H1 (cell line): Measurements from ENCODE around the gene TMEM187.

Experiments used
- CBX8 ChIP-seq: fragments of 300-800, 300-1000 bp; sonication (generic); IDR thresholded peaks from 2 replicates; pipeline ENCODE4 v1.7.1; 2016; ENCODE audit warnings: low read depth, low read length, borderline replicate concordance
- CREB1 ChIP-seq: IDR thresholded peaks from 2 replicates; pipeline ENCODE4 v1.6.1; 2012; ENCODE audit warnings: inconsistent platforms
- EZH2 ChIP-seq: fragments of 200-600 bp; sonication (generic); IDR thresholded peaks from 2 replicates; pipeline ENCODE4 v1.7.1; 2012; ENCODE audit warnings: low read depth, mild to moderate bottlenecking, moderate library complexity, low read length, inconsistent platforms; ENCODE audit not compliant: severe bottlenecking
- GTF2F1 ChIP-seq: IDR thresholded peaks from 2 replicates; pipeline ENCODE4 v1.6.1; 2012; ENCODE audit warnings: low read depth, low read length, improper control_type of control experiment, borderline replicate concordance
- NANOG ChIP-seq: IDR thresholded peaks from 2 replicates; pipeline ENCODE4 v1.6.1; 2011; ENCODE audit warnings: low read length, low read depth, mild to moderate bottlenecking, inconsistent platforms; ENCODE audit not compliant: insufficient read depth, poor library complexity, severe bottlenecking
- POLR2A ChIP-seq, 2 experiments: IDR thresholded peaks; 1 replicate in 1 of 2; 2 replicates in 1 of 2; pipeline ENCODE4 v1.6.1; 2011; ENCODE audit warnings: low read depth in 2 of 2, low read length in 2 of 2, mild to moderate bottlenecking in 2 of 2; ENCODE audit errors: control extremely low read depth in 1 of 2
- POU5F1 ChIP-seq: IDR thresholded peaks from 2 replicates; pipeline ENCODE4 v1.6.1; 2011; ENCODE audit warnings: low read depth, mild to moderate bottlenecking, low read length, moderate library complexity
- TF ChIP-seq, protein P1 (sequence below), 3 experiments: IDR thresholded peaks; 1 replicate in 2 of 3; 2 replicates in 1 of 3; pipeline versions ENCODE4 v1.5.1 to v1.6.1; 2011; ENCODE audit warnings: low read length in 3 of 3, mild to moderate bottlenecking in 3 of 3, inconsistent platforms in 2 of 3, low read depth in 1 of 3, moderate library complexity in 1 of 3; ENCODE audit not compliant: insufficient read depth in 1 of 3; ENCODE audit errors: control extremely low read depth in 1 of 3
- TF ChIP-seq, protein P2 (sequence below): IDR thresholded peaks from 2 replicates; pipeline ENCODE4 v1.6.1; 2012; ENCODE audit warnings: inconsistent platforms
- TF ChIP-seq, protein P3 (sequence below): IDR thresholded peaks from 2 replicates; pipeline ENCODE4 v1.6.1; 2011; ENCODE audit warnings: low read length, improper control_type of control experiment

DNA sequence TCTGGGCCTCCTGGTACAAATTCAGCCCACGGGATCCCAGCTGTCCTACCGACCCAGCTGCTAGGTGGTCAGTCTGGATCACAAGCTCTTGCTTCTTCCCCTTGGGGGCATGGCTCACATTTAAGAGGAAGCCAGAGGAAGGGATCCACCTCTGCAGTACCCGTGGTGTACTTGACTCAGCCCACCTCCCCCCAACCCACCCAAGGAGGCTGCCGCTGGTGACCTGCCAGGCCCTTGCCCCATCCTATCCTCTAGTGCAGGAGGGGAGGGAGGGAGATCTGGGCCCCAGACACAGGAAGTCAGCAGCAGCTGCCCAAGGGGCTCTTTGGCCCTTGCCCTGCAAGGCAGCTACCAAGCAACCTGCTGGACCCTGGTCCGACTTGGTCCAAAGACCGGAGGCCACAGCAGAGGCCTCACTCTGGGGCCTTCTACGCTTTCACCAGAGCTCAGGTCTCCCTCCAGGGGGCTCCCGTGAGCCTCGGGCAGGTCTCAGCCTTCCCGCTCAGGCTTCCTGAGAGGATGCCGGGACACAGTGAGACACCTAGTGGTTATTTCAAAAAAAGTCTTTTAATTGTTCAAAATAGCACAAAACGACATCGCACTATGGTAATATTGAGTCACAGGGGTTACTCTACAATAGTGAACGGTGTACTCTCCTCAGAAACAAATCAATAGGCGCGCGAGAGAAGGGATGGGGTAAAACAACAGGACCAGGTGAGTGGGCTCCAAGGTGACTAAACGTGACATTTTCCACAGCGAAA lies 25.4 kb upstream of the TMEM187 start:
- TF ChIP-seq, protein P1, sequence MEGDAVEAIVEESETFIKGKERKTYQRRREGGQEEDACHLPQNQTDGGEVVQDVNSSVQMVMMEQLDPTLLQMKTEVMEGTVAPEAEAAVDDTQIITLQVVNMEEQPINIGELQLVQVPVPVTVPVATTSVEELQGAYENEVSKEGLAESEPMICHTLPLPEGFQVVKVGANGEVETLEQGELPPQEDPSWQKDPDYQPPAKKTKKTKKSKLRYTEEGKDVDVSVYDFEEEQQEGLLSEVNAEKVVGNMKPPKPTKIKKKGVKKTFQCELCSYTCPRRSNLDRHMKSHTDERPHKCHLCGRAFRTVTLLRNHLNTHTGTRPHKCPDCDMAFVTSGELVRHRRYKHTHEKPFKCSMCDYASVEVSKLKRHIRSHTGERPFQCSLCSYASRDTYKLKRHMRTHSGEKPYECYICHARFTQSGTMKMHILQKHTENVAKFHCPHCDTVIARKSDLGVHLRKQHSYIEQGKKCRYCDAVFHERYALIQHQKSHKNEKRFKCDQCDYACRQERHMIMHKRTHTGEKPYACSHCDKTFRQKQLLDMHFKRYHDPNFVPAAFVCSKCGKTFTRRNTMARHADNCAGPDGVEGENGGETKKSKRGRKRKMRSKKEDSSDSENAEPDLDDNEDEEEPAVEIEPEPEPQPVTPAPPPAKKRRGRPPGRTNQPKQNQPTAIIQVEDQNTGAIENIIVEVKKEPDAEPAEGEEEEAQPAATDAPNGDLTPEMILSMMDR (IDR thresholded peaks at IDR 0.05; ENCODE audit: control extremely low read depth in 1 of 3, insufficient read depth in 1 of 3, low read depth in 1 of 3, low read length in 3 of 3) = peak in 2 of 3 experiments; percentile 77 to 99; a peak in 3 of 4 replicates
- TF ChIP-seq EZH2 (no peak), CREB1 (no peak), NANOG (no peak), POLR2A (IDR thresholded peaks at IDR 0.05; ENCODE audit: control extremely low read depth in 1 of 2, low read depth in 2 of 2, low read length in 2 of 2) (no peak), GTF2F1 (no peak), POU5F1 (no peak), CBX8 (no peak)
- TF ChIP-seq, protein P2, sequence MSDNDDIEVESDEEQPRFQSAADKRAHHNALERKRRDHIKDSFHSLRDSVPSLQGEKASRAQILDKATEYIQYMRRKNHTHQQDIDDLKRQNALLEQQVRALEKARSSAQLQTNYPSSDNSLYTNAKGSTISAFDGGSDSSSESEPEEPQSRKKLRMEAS = no peak
- TF ChIP-seq, protein P3, sequence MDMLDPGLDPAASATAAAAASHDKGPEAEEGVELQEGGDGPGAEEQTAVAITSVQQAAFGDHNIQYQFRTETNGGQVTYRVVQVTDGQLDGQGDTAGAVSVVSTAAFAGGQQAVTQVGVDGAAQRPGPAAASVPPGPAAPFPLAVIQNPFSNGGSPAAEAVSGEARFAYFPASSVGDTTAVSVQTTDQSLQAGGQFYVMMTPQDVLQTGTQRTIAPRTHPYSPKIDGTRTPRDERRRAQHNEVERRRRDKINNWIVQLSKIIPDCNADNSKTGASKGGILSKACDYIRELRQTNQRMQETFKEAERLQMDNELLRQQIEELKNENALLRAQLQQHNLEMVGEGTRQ = no peak
